WTC11 (cell line): ENCODE results near the gene HHIPL1. TPM values are rescaled to one million over a fixed set of nuclear protein-coding genes. Genes with fewer than 3 reads are reported as not detected.

Experiments
- AFF4 ChIP-seq: sonication (generic); formaldehyde crosslinking; IDR thresholded peaks from 2 replicates; pipeline ENCODE4 v1.8.1; 2023; ENCODE audit warnings: mild to moderate bottlenecking, missing genetic modification reagents, borderline replicate concordance
- ATF3 ChIP-seq: sonication (generic); formaldehyde crosslinking; conservative IDR thresholded peaks from 2 replicates; pipeline ENCODE4 v1.8.1; 2022; ENCODE audit warnings: mild to moderate bottlenecking, missing genetic modification reagents
- ATF6 ChIP-seq: sonication (generic); formaldehyde crosslinking; IDR thresholded peaks from 2 replicates; pipeline ENCODE4 v1.8.1; 2023; ENCODE audit warnings: mild to moderate bottlenecking, missing genetic modification reagents
- CREB1 ChIP-seq: sonication (generic); formaldehyde crosslinking; IDR thresholded peaks from 2 replicates; pipeline ENCODE4 v1.8.0; 2023; ENCODE audit warnings: mild to moderate bottlenecking, missing genetic modification reagents
- ERG ChIP-seq: fragments of 250-450 bp; sonication (Bioruptor Pico); IDR thresholded peaks from 2 replicates; pipeline ENCODE4 v1.8.0; 2021; ENCODE audit warnings: mild to moderate bottlenecking
- FOXJ3 ChIP-seq: sonication (generic); formaldehyde crosslinking; IDR thresholded peaks from 2 replicates; pipeline ENCODE4 v1.9.0; 2021; ENCODE audit warnings: missing genetic modification reagents, mild to moderate bottlenecking, borderline replicate concordance
- FOXP1 ChIP-seq: sonication (generic); formaldehyde crosslinking; IDR thresholded peaks from 2 replicates; pipeline ENCODE4 v1.8.0; 2022; ENCODE audit warnings: missing genetic modification reagents, mild to moderate bottlenecking, moderate library complexity, borderline replicate concordance
- HMGXB4 ChIP-seq: sonication (generic); formaldehyde crosslinking; IDR thresholded peaks from 2 replicates; pipeline ENCODE4 v1.8.1; 2023; ENCODE audit warnings: mild to moderate bottlenecking, moderate library complexity, missing genetic modification reagents
- MAX ChIP-seq: sonication (generic); formaldehyde crosslinking; IDR thresholded peaks from 2 replicates; pipeline ENCODE4 v1.8.0; 2022; ENCODE audit warnings: mild to moderate bottlenecking, missing genetic modification reagents
- MYBL2 ChIP-seq: sonication (generic); formaldehyde crosslinking; IDR thresholded peaks from 2 replicates; pipeline ENCODE4 v1.8.1; 2023; ENCODE audit warnings: mild to moderate bottlenecking, moderate library complexity, missing genetic modification reagents
- PRDM15 ChIP-seq: sonication (generic); formaldehyde crosslinking; IDR thresholded peaks from 2 replicates; pipeline ENCODE4 v1.8.0; 2022; ENCODE audit warnings: missing genetic modification reagents
- PREB ChIP-seq: sonication (generic); formaldehyde crosslinking; IDR thresholded peaks from 2 replicates; pipeline ENCODE4 v1.8.1; 2022; ENCODE audit warnings: mild to moderate bottlenecking, missing genetic modification reagents, moderate library complexity, borderline replicate concordance
- RELA ChIP-seq: sonication (generic); formaldehyde crosslinking; IDR thresholded peaks from 2 replicates; pipeline ENCODE4 v1.8.1; 2022; ENCODE audit warnings: missing genetic modification reagents, mild to moderate bottlenecking, borderline replicate concordance
- TEAD4 ChIP-seq: sonication (generic); formaldehyde crosslinking; IDR thresholded peaks from 2 replicates; pipeline ENCODE4 v1.8.0; 2022; ENCODE audit warnings: mild to moderate bottlenecking, missing genetic modification reagents
- ZNF138 ChIP-seq: sonication (generic); formaldehyde crosslinking; conservative IDR thresholded peaks from 2 replicates; pipeline ENCODE4 v1.8.1; 2022; ENCODE audit warnings: mild to moderate bottlenecking, moderate library complexity, missing genetic modification reagents
- ZNF219 ChIP-seq: sonication (generic); formaldehyde crosslinking; IDR thresholded peaks from 2 replicates; pipeline ENCODE4 v1.8.0; 2023; ENCODE audit warnings: missing genetic modification reagents, mild to moderate bottlenecking, borderline replicate concordance
- ZNF232 ChIP-seq: sonication (generic); formaldehyde crosslinking; IDR thresholded peaks from 2 replicates; pipeline ENCODE4 v1.8.0; 2022; ENCODE audit warnings: mild to moderate bottlenecking, missing genetic modification reagents
- ZNF263 ChIP-seq: sonication (generic); formaldehyde crosslinking; IDR thresholded peaks from 2 replicates; pipeline ENCODE4 v1.8.1; 2022; ENCODE audit warnings: low read depth, mild to moderate bottlenecking, moderate library complexity, missing genetic modification reagents
- ZNF396 ChIP-seq: fragments of 250-450 bp; sonication (Bioruptor Pico); IDR thresholded peaks from 2 replicates; pipeline ENCODE4 v1.8.0; 2021; ENCODE audit warnings: mild to moderate bottlenecking, moderate library complexity, borderline replicate concordance
- ZNF423 ChIP-seq: fragments of 250-450 bp; sonication (Bioruptor Pico); IDR thresholded peaks from 2 replicates; pipeline ENCODE4 v2.1.2; 2022; ENCODE audit warnings: mild to moderate bottlenecking, moderate library complexity
- ZNF512 ChIP-seq: sonication (generic); formaldehyde crosslinking; IDR thresholded peaks from 2 replicates; pipeline ENCODE4 v1.8.1; 2022; ENCODE audit warnings: missing genetic modification reagents, borderline replicate concordance
- total RNA-seq: library from RNA; stranded (reverse); gene quantifications from 3 replicates; pipeline ENCODE4 v1.2.3, GENCODE V29; 2021

HHIPL1 gene
- total RNA-seq, 1 experiment from 2014 or later: 1.5 TPM

GRCh38 chr14:99603471-99604277, 41.3 kb upstream of the HHIPL1 start, which contains the start of gene CCDC85C (continued):
- TF ChIP-seq HMGXB4 (CRISPR knock-in tag): peak; percentile 91
- peak; percentile 99 for TF ChIP-seq ZNF232
- no peak for TF ChIP-seq ZNF423
- no peak for TF ChIP-seq FOXJ3 (CRISPR knock-in tag)
- peak; percentile 95 for TF ChIP-seq ATF3 (CRISPR knock-in tag)
- peak; percentile 90; the same call in 1 of the 2 replicates for TF ChIP-seq ZNF512 (CRISPR knock-in tag)
- no peak for TF ChIP-seq ZNF396 (CRISPR knock-in tag)
- peak; percentile 98 for TF ChIP-seq TEAD4 (CRISPR knock-in tag)
- TF ChIP-seq ZNF138 (CRISPR knock-in tag): peak; percentile 98
- peak; percentile 52; the same call in 1 of the 2 replicates for TF ChIP-seq AFF4 (CRISPR knock-in tag)
- TF ChIP-seq ATF6: 0 out of 2 replicates have a peak, but pooled peaks have one; percentile 66
- TF ChIP-seq MYBL2 (CRISPR knock-in tag): peak; percentile 99
- peak; percentile 98 for TF ChIP-seq PREB (CRISPR knock-in tag)
- TF ChIP-seq RELA (CRISPR knock-in tag): peak; percentile 98
- TF ChIP-seq ZNF219 (CRISPR knock-in tag): peak; percentile 97
- peak; percentile 98 for TF ChIP-seq MAX (CRISPR knock-in tag)
- 0 out of 2 replicates have a peak, but pooled peaks have one; percentile 3 for TF ChIP-seq ERG
- peak; percentile 89 for TF ChIP-seq ZNF263 (CRISPR knock-in tag)
- TF ChIP-seq PRDM15 (CRISPR knock-in tag): peak; percentile 82
- TF ChIP-seq FOXP1 (CRISPR knock-in tag): peak; percentile 100
- TF ChIP-seq CREB1 (CRISPR knock-in tag): peak; percentile 96
